CD4-positive, alpha-beta T cell (primary cell): ENCODE data around the gene PDK2. TPM values are rescaled to one million over a fixed set of nuclear protein-coding genes. Genes with fewer than 3 reads are reported as not detected.

Experiments
- ATAC-seq: fragments of 200-7000 bp; cut with Tn5 transposase; one replicate; pipeline ENCODE4 v1.10.0; 2022; ENCODE audit warnings: mild to moderate bottlenecking; ENCODE audit not compliant: poor library complexity
- CTCF ChIA-PET: fragments of 350-600 bp; sonication (Branson Sonifier 250); formaldehyde crosslinking; loops from one replicate; lab custom pipeline; 2021; ENCODE audit warnings: antibody characterized with exemption, inconsistent platforms; lab: Charles Lee
- POLR2A ChIA-PET: fragments of 350-600 bp; sonication (Branson Sonifier 250); formaldehyde crosslinking; loops from one replicate; lab custom pipeline; 2021; ENCODE audit warnings: antibody characterized with exemption, inconsistent platforms; lab: Charles Lee
- DNase-seq, 14 experiments: peaks; one replicate each; pipeline ENCODE4 v3.0.0-alpha.2; 2013 to 2020; ENCODE audit warnings: mixed read lengths in 2 of 14
- H3K27ac ChIP-seq, 2 donors: one replicate each; pipeline versions ENCODE4 v1.5.1 to v1.7.0; 2013; ENCODE audit warnings: low read length in 2 of 2, low read depth in 1 of 2, mild to moderate bottlenecking in 1 of 2
- H3K27me3 ChIP-seq, 2 experiments: 1 replicate in 1 of 2; 2 replicates in 1 of 2; pipeline versions ENCODE4 v1.6.1 to v1.7.0; 2013; ENCODE audit warnings: low read length in 2 of 2, control low read depth in 1 of 2, mild to moderate bottlenecking in 1 of 2, moderate library complexity in 1 of 2; ENCODE audit not compliant: insufficient read depth in 2 of 2, control insufficient read depth in 1 of 2
- H3K36me3 ChIP-seq: one replicate; pipeline ENCODE4 v1.6.1; 2013; ENCODE audit warnings: low read length, control low read depth; ENCODE audit not compliant: insufficient read depth
- H3K4me1 ChIP-seq: one replicate; pipeline ENCODE4 v1.6.1; 2013; ENCODE audit warnings: low read length, control low read depth; ENCODE audit not compliant: insufficient read depth
- H3K4me3 ChIP-seq: one replicate; pipeline ENCODE4 v1.5.1; 2013; ENCODE audit warnings: mild to moderate bottlenecking, low read length, moderate library complexity
- H3K9me3 ChIP-seq, 2 experiments: 1 replicate in 1 of 2; 2 replicates in 1 of 2; pipeline versions ENCODE4 v1.6.1 to v1.7.0; 2013; ENCODE audit warnings: low read length in 2 of 2, mild to moderate bottlenecking in 2 of 2, control low read depth in 1 of 2, moderate library complexity in 1 of 2; ENCODE audit not compliant: control insufficient read depth in 1 of 2, insufficient read depth in 1 of 2
- H3K27ac Mint-ChIP-seq: one replicate; pipeline ENCODE4 v1.8.0; 2020; ENCODE audit warnings: mixed read lengths
- H3K27me3 Mint-ChIP-seq: one replicate; pipeline ENCODE4 v1.8.0; 2021; ENCODE audit warnings: mixed read lengths
- H3K36me3 Mint-ChIP-seq: one replicate; pipeline ENCODE4 v1.8.0; 2021; ENCODE audit warnings: low read depth, mixed read lengths
- H3K4me1 Mint-ChIP-seq: one replicate; pipeline ENCODE4 v1.8.0; 2021; ENCODE audit warnings: low read depth, mixed read lengths
- H3K4me3 Mint-ChIP-seq: one replicate; pipeline ENCODE4 v1.8.0; 2020; ENCODE audit warnings: mild to moderate bottlenecking, mixed read lengths
- H3K9me3 Mint-ChIP-seq: one replicate; pipeline ENCODE4 v1.8.0; 2020; ENCODE audit warnings: mixed read lengths
- CTCF ChIP-seq: fragments of 200-600 bp; IDR thresholded peaks from one replicate; pipeline ENCODE4 v1.8.0; 2022; ENCODE audit warnings: antibody characterized with exemption, mild to moderate bottlenecking
- intact Hi-C, 2 experiments: fragments of 100-400 bp; cut with DNase I in 1 of 2; cut with micrococcal nuclease in 1 of 2; formaldehyde crosslinking; loops; one replicate each; pipeline versions ENCODE4 v1.15.1 to v1.9.0; 2023 to 2025; cut with DNase I, micrococcal nuclease
- total RNA-seq, 174 experiments: library from RNA in 2 of 174; stranded (reverse) in 2 of 174; gene quantifications; one replicate each; pipeline ENCODE4 v1.2.3 and lab custom pipeline; 2021 to 2026

The PDK2 gene
- total RNA-seq, 2 experiments from 2014 or later = 8.7 to 10.1 TPM

- intact Hi-C loops = no loop called here
- Histone ChIP-seq H3K9me3 (no peaks in the 10 kb centered on the region), H3K36me3 (peaks cover 38% of the 10 kb centered on the region), H3K27ac (peak overlapping the region; percentile 70 to 71), H3K27me3 (no peaks in the 10 kb centered on the region), H3K4me3 (peak overlapping the region; percentile 86), H3K4me1 (peaks cover 82% of the 10 kb centered on the region)
- POLR2A ChIA-PET = interaction anchor here (0.6 to 3.4 kb wide), 4 partner anchors 8 to 54 kb away, joined by 3 to 21 read pairs (median 4); no protein-coding TSS in a partner anchor
- H3K9me3 Mint-ChIP-seq = no peaks in the 10 kb centered on the region
- no peak for TF ChIP-seq CTCF
- H3K4me1 Mint-ChIP-seq = peaks cover 72% of the 10 kb centered on the region
- H3K27ac Mint-ChIP-seq = peak overlapping the region; percentile 85
- peak in 1 of 14 experiments; percentile 25 for DNase-seq
- CTCF ChIA-PET = interaction anchor here (1.2 to 1.8 kb wide), 2 partner anchors 52 to 53 kb away, joined by 3 to 6 read pairs; no protein-coding TSS in a partner anchor
- no peaks in the 10 kb centered on the region for H3K27me3 Mint-ChIP-seq
- peak overlapping the region; percentile 96 for H3K4me3 Mint-ChIP-seq
- no peak for ATAC-seq
- H3K36me3 Mint-ChIP-seq = peaks cover 53% of the 10 kb centered on the region
Measured at GRCh38 chr17:50147841-50148225, 52.7 kb downstream of the PDK2 start.

- DNase-seq (peak; percentile 38 to 85 (median 64)), ATAC-seq (peak; percentile 34)
- Mint-ChIP-seq H3K27me3 (no peaks in the 10 kb centered on the region), H3K9me3 (no peaks in the 10 kb centered on the region), H3K4me1 (peaks cover 66% of the 10 kb centered on the region), H3K36me3 (peaks cover 47% of the 10 kb centered on the region), H3K4me3 (peak overlapping the region; percentile 96), H3K27ac (peak overlapping the region; percentile 85)
- peak overlapping the region; percentile 86 for H3K4me3 ChIP-seq
- ChIA-PET POLR2A (interaction anchor here (0.6 to 3.4 kb wide), 6 partner anchors 9 to 297 kb away, joined by 3 to 21 read pairs (median 3); no protein-coding TSS in a partner anchor), CTCF (interaction anchor here (1.2 kb wide), 1 partner anchor 52 kb away, joined by 3 read pairs; no protein-coding TSS in a partner anchor)
- H3K36me3 ChIP-seq = peaks cover 34% of the 10 kb centered on the region
- no peaks in the 10 kb centered on the region for H3K9me3 ChIP-seq
- peaks cover 77% of the 10 kb centered on the region for H3K4me1 ChIP-seq
- H3K27ac ChIP-seq = peak overlapping the region; percentile 70 to 71
- no peaks in the 10 kb centered on the region for H3K27me3 ChIP-seq
- TF ChIP-seq CTCF = no peak
- intact Hi-C loops = no loop called here
Measured at GRCh38 chr17:50148226-50149090, 53.3 kb downstream of the PDK2 start.

- H3K4me3 ChIP-seq = peak overlapping the region; percentile 86
- POLR2A ChIA-PET = interaction anchor here (0.6 to 4.2 kb wide), 6 partner anchors 8 to 297 kb away, joined by 3 to 50 read pairs (median 5); no protein-coding TSS in a partner anchor
- H3K9me3 ChIP-seq = no peaks in the 10 kb centered on the region
- intact Hi-C loops = no loop called here
- no peaks in the 10 kb centered on the region for H3K27me3 ChIP-seq
- H3K9me3 Mint-ChIP-seq = no peaks in the 10 kb centered on the region
- CTCF ChIA-PET = interaction anchor here (1.6 kb wide), 1 partner anchor 12 kb away, joined by 12 read pairs; no protein-coding TSS in a partner anchor
- H3K27ac ChIP-seq = peak overlapping the region; percentile 64
- no peaks in the 10 kb centered on the region for H3K27me3 Mint-ChIP-seq
- H3K36me3 Mint-ChIP-seq = peaks cover 41% of the 10 kb centered on the region
- peaks cover 28% of the 10 kb centered on the region for H3K36me3 ChIP-seq
- TF ChIP-seq CTCF = no peak
- H3K4me1 Mint-ChIP-seq = peaks cover 61% of the 10 kb centered on the region
- H3K27ac Mint-ChIP-seq = peak overlapping the region; percentile 85
- DNase-seq = no peak
- peaks cover 74% of the 10 kb centered on the region for H3K4me1 ChIP-seq
- ATAC-seq = no peak
- H3K4me3 Mint-ChIP-seq = peak overlapping the region; percentile 96
Measured at GRCh38 chr17:50149091-50149416, 53.9 kb downstream of the PDK2 start.
